Measurements from ENCODE around the gene EIPR1. TPM values are rescaled to one million over a fixed set of nuclear protein-coding genes. Genes with fewer than 3 reads are reported as not detected.
"Not testable (repeated sequence)": the region's sequence is repeated elsewhere in the genome, so short reads cannot be mapped to it uniquely, and the experiment has no call there.

The EIPR1 gene
- total and polyA plus RNA-seq, 2 experiments from 2014 or later: 17.4 to 46.3 TPM

DNA sequence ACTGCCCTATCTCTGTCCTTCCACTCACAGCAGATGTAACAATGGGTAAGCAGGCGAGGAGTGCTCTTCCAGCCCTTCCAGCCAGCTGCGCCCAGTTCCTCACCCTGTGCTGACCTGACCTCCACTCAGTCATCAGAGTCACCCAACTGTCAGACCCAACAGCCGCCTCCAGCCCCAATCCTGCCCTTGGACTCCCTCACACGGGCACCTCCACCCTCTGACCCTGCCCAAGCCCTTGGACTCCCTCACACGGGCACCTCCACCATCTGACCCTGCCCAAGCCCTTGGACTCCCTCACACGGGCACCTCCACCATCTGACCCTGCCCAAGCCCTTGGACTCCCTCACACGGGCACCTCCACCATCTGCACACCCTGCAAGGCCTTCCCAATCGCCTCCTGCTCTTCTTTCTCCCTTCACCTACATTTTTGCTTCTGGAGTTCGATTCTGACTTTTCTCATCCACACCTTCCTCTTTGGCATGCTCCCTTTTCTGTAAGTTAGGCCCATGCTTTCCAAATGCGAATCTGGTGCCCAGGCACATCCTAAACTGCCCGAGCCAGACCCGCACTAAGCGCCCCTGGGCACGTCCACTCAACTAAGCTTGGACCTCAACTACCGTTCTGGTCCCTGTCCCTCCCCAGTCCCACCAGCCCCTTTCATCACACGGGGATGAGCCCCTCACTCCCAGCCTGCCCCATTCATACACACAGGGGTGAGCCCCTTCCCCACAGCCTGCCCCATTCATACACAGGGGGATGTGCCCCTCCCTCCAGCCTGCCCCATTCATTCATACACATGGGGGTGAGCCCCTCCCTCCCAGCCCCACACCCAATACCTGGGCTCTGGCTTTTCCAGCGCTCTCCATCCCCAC, 15.9 kb downstream of the EIPR1 start:
- H3K4me3 Mint-ChIP-seq: no peak overlapping the region
- DNase-seq (ENCODE audit: low spot score): no peak
- Histone ChIP-seq H3K36me3 (ENCODE audit: insufficient read depth) (no peaks in the 10 kb centered on the region), H2AFZ (no peak overlapping the region), H3F3A (replicated peaks; ENCODE audit: low read depth) (no peaks in the 10 kb centered on the region), H4K20me1 (replicated peaks; ENCODE audit: insufficient read depth) (peaks cover 10% of the 10 kb centered on the region), H3K4me3 (no peak overlapping the region), H3K4me1 (ENCODE audit: insufficient read depth) (peaks cover 6% of the 10 kb centered on the region; the same call in 1 of the 2 replicates), H3K79me2 (replicated peaks; ENCODE audit: insufficient read depth) (peaks cover 87% of the 10 kb centered on the region), H3K9me2 (ENCODE audit: insufficient read depth) (no peaks in the 10 kb centered on the region; the same call in 1 of the 2 replicates), H3K27ac (ENCODE audit: low read depth) (no peak overlapping the region), H3K4me2 (no peak overlapping the region), H3K27me3 (ENCODE audit: insufficient read depth) (no peaks in the 10 kb centered on the region)
- ATAC-seq: no peak
- no peaks in the 10 kb centered on the region; the same call in 2 of the 3 replicates for H3K36me3 Mint-ChIP-seq (ENCODE audit: low read depth)
- TF ChIP-seq EZH2phosphoT487 (IDR thresholded peaks at IDR 0.05; ENCODE audit: unreplicated experiment): no peak
- TF ChIP-seq, protein P1, sequence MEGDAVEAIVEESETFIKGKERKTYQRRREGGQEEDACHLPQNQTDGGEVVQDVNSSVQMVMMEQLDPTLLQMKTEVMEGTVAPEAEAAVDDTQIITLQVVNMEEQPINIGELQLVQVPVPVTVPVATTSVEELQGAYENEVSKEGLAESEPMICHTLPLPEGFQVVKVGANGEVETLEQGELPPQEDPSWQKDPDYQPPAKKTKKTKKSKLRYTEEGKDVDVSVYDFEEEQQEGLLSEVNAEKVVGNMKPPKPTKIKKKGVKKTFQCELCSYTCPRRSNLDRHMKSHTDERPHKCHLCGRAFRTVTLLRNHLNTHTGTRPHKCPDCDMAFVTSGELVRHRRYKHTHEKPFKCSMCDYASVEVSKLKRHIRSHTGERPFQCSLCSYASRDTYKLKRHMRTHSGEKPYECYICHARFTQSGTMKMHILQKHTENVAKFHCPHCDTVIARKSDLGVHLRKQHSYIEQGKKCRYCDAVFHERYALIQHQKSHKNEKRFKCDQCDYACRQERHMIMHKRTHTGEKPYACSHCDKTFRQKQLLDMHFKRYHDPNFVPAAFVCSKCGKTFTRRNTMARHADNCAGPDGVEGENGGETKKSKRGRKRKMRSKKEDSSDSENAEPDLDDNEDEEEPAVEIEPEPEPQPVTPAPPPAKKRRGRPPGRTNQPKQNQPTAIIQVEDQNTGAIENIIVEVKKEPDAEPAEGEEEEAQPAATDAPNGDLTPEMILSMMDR (conservative IDR thresholded peaks at IDR 0.05; ENCODE audit: low read depth in 2 of 2): no peak
- TF ChIP-seq STAT1 (IDR thresholded peaks at IDR 0.05; ENCODE audit: unreplicated experiment): no peak
- no peak for TF ChIP-seq EZH2 (IDR thresholded peaks at IDR 0.05; ENCODE audit: low read depth, unreplicated experiment)
- TF ChIP-seq JUNB (IDR thresholded peaks at IDR 0.05; ENCODE audit: unreplicated experiment): no peak
- no peak for TF ChIP-seq ZNF114 (CRISPR knock-in tag; IDR thresholded peaks at IDR 0.05)
- H3K9me3 Mint-ChIP-seq: no peaks in the 10 kb centered on the region
- H3K27me3 Mint-ChIP-seq (ENCODE audit: insufficient read depth, low read depth, poor library complexity): peaks cover 4% of the 10 kb centered on the region
- peaks cover 27% of the 10 kb centered on the region for H3K4me1 Mint-ChIP-seq
- peak overlapping the region; percentile 32 for H3K27ac Mint-ChIP-seq

DNA sequence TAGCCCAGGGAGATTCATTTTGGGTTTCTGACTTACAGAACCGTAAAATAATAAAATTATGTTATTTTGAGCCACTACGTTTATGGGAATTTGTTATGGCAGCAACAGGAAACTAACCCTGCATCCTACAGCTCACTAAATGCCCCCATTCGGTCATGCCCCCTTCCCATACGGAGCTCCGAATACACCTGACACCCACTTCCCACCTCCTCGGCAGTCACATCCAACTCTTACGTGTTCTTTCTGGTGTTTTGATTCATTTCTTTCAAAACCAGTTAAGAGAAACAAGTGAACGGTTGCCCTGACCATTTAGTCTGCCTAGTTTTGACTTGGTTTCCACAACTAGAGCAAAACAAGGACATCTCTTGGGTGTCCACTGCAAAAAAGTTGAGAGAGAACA, 19.7 kb downstream of the EIPR1 start:
- H3K27me3 ChIP-seq (ENCODE audit: insufficient read depth): no peaks in the 10 kb centered on the region
- no peak for ATAC-seq
- H3K27ac Mint-ChIP-seq: 0 out of 2 replicates have a peak overlapping the region, but pooled peaks have one; percentile 18

DNA sequence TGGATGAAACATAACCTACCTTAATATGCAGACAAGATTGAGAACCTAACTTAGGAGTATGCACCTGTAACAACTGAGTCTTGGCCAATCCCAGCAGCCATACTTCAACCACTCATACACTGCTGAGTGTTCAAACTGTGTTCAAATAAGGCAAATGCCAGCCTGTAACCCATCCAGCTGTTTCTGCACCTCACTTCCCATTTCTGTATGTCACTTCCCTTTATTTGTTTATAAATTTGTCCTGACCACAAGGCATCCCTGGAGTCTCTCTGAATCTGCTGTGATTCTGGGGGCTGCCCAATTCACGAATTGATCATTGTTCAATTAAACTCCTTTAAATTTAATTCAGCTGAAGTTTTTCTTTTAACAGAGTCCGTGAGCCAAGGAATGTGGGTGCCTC, 20.2 kb downstream of the EIPR1 start:
- not testable (repeated sequence) for H4K20me1 ChIP-seq (replicated peaks; ENCODE audit: insufficient read depth); H3K27me3 ChIP-seq (ENCODE audit: insufficient read depth); H3K4me2 ChIP-seq; H3K4me3 Mint-ChIP-seq; H3F3A ChIP-seq (replicated peaks; ENCODE audit: low read depth); H3K9me3 Mint-ChIP-seq; H3K9me2 ChIP-seq (ENCODE audit: insufficient read depth); H3K4me1 ChIP-seq (ENCODE audit: insufficient read depth); H3K27ac Mint-ChIP-seq; H3K27me3 Mint-ChIP-seq (ENCODE audit: insufficient read depth, low read depth, poor library complexity); H3K36me3 ChIP-seq (ENCODE audit: insufficient read depth); ATAC-seq; DNase-seq (ENCODE audit: low spot score); H2AFZ ChIP-seq; H3K4me3 ChIP-seq
- Histone ChIP-seq H3K27ac (ENCODE audit: low read depth) (0 out of 2 replicates have a peak overlapping the region, but pooled peaks have one; percentile 4), H3K79me2 (replicated peaks; ENCODE audit: insufficient read depth) (peaks cover 64% of the 10 kb centered on the region)
- peaks cover 22% of the 10 kb centered on the region for H3K4me1 Mint-ChIP-seq
- H3K36me3 Mint-ChIP-seq (ENCODE audit: low read depth): peaks cover 15% of the 10 kb centered on the region

More for the DNA sequence above, 19.7 kb downstream of the EIPR1 start:
- Histone ChIP-seq H3K4me3 (no peak overlapping the region), H2AFZ (no peak overlapping the region), H3K36me3 (ENCODE audit: insufficient read depth) (peaks cover 4% of the 10 kb centered on the region; the same call in 1 of the 2 replicates), H3K79me2 (replicated peaks; ENCODE audit: insufficient read depth) (peaks cover 69% of the 10 kb centered on the region), H3K9me2 (ENCODE audit: insufficient read depth) (no peaks in the 10 kb centered on the region; the same call in 1 of the 2 replicates), H3K4me2 (no peak overlapping the region), H3F3A (replicated peaks; ENCODE audit: low read depth) (no peaks in the 10 kb centered on the region), H3K4me1 (ENCODE audit: insufficient read depth) (no peaks in the 10 kb centered on the region), H3K27ac (ENCODE audit: low read depth) (no peak overlapping the region), H4K20me1 (replicated peaks; ENCODE audit: insufficient read depth) (peaks cover 4% of the 10 kb centered on the region)
- no peak for DNase-seq (ENCODE audit: low spot score)
- no peak for TF ChIP-seq EZH2phosphoT487 (IDR thresholded peaks at IDR 0.05; ENCODE audit: unreplicated experiment)
- TF ChIP-seq POLR2AphosphoS5 (IDR thresholded peaks at IDR 0.05; ENCODE audit: low read depth): no peak
- TF ChIP-seq NANOG (IDR thresholded peaks at IDR 0.05; ENCODE audit: borderline replicate concordance): no peak
- no peak for TF ChIP-seq JUNB (IDR thresholded peaks at IDR 0.05; ENCODE audit: unreplicated experiment)
- TF ChIP-seq, protein P1 (conservative IDR thresholded peaks at IDR 0.05; ENCODE audit: low read depth in 2 of 2): no peak
- no peak for TF ChIP-seq ZNF114 (CRISPR knock-in tag; IDR thresholded peaks at IDR 0.05)
- TF ChIP-seq CREB1 (CRISPR knock-in tag; IDR thresholded peaks at IDR 0.05; ENCODE audit: low read depth): no peak
- TF ChIP-seq EZH2 (IDR thresholded peaks at IDR 0.05; ENCODE audit: low read depth, unreplicated experiment): no peak
- peaks cover 10% of the 10 kb centered on the region for H3K36me3 Mint-ChIP-seq (ENCODE audit: low read depth)
- peaks cover 25% of the 10 kb centered on the region for H3K4me1 Mint-ChIP-seq
- peaks cover 4% of the 10 kb centered on the region for H3K27me3 Mint-ChIP-seq (ENCODE audit: insufficient read depth, low read depth, poor library complexity)
- H3K4me3 Mint-ChIP-seq: no peak overlapping the region
- no peaks in the 10 kb centered on the region for H3K9me3 Mint-ChIP-seq
